GM19463 (cell line): Measurements from ENCODE around the gene MYO1G.
"Not testable (repeated sequence)": the region's sequence is repeated elsewhere in the genome, so short reads cannot be mapped to it uniquely, and the experiment has no call there.

ENCODE experiments used
- ATAC-seq: cut with Tn5 transposase; IDR thresholded peaks from one replicate; pipeline ENCODE4 v1.9.1; 2021; ENCODE audit warnings: mild to moderate bottlenecking, moderate library complexity; ENCODE audit not compliant: unreplicated experiment

The MYO1G gene

GRCh38 chr7:44944821-44945220 is 34.0 kb downstream of the MYO1G start:
- ATAC-seq, result no peak

- no peak for ATAC-seq
Observed at GRCh38 chr7:44943631-44944030, 35.2 kb downstream of the MYO1G start.

GRCh38 chr7:44937426-44937825 is 41.4 kb downstream of the MYO1G start:
- ATAC-seq, result no peak

GRCh38 chr7:44936322-44936721 is 42.5 kb downstream of the MYO1G start:
- ATAC-seq, result no peak

GRCh38 chr7:44935583-44935982 is 43.2 kb downstream of the MYO1G start:
- no peak for ATAC-seq

GRCh38 chr7:44935016-44935415 is 43.8 kb downstream of the MYO1G start:
- ATAC-seq, result no peak

GRCh38 chr7:44934510-44934909 is 44.3 kb downstream of the MYO1G start:
- ATAC-seq, result not testable (repeated sequence)

GRCh38 chr7:44930921-44931320 is 47.9 kb downstream of the MYO1G start:
- no peak for ATAC-seq

GRCh38 chr7:44922351-44922694 is 56.5 kb downstream of the MYO1G start:
- ATAC-seq, result no peak

- ATAC-seq, result no peak
Observed at GRCh38 chr7:44921607-44922350, 57.0 kb downstream of the MYO1G start.

- ATAC-seq, result no peak
Observed at GRCh38 chr7:44920119-44920518, 58.7 kb downstream of the MYO1G start.

GRCh38 chr7:44918029-44918428 is 60.8 kb downstream of the MYO1G start:
- no peak for ATAC-seq

- no peak for ATAC-seq
Observed at GRCh38 chr7:44917465-44917864, 61.4 kb downstream of the MYO1G start.

GRCh38 chr7:44914992-44915607 is 63.7 kb downstream of the MYO1G start:
- no peak for ATAC-seq

GRCh38 chr7:44912775-44913347 is 66.0 kb downstream of the MYO1G start:
- ATAC-seq, result no peak
